CD14-positive monocyte (primary cell): Measurements from ENCODE around the gene IL22. TPM values are rescaled to one million over a fixed set of nuclear protein-coding genes. Genes with fewer than 3 reads are reported as not detected.

Experiments
- DNase-seq, 3 donors: peaks; one replicate each; pipeline ENCODE4 v3.0.0-alpha.2; 2011 to 2022
- H2AFZ ChIP-seq: 2 replicates; pipeline ENCODE4 v1.6.0; 2012; ENCODE audit warnings: mild to moderate bottlenecking, low read depth, low read length, inconsistent platforms; ENCODE audit not compliant: insufficient read depth, poor library complexity, severe bottlenecking
- H3K27ac ChIP-seq, 2 donors: 1 replicate in 1 of 2; 2 replicates in 1 of 2; pipeline ENCODE4 v1.5.1; 2012 to 2013; ENCODE audit warnings: low read length in 2 of 2, control low read depth in 1 of 2, inconsistent platforms in 1 of 2, low read depth in 1 of 2, mild to moderate bottlenecking in 1 of 2
- H3K27me3 ChIP-seq, 2 donors: one replicate each; pipeline versions ENCODE4 v1.6.0 to v1.6.1; 2011 to 2013; ENCODE audit warnings: low read length in 2 of 2; ENCODE audit not compliant: control insufficient read depth in 2 of 2, insufficient read depth in 2 of 2
- H3K36me3 ChIP-seq, 2 donors: replicated peaks in 1 of 2; 1 replicate in 1 of 2; 2 replicates in 1 of 2; pipeline versions ENCODE4 v1.5.1 to v1.6.1; 2012 to 2013; ENCODE audit warnings: low read length in 2 of 2, control low read depth in 1 of 2, inconsistent platforms in 1 of 2, mild to moderate bottlenecking in 1 of 2; ENCODE audit not compliant: insufficient read depth in 2 of 2, control insufficient read depth in 1 of 2
- H3K4me1 ChIP-seq, 2 donors: 1 replicate in 1 of 2; 2 replicates in 1 of 2; pipeline versions ENCODE4 v1.5.1 to v1.6.1; 2012 to 2013; ENCODE audit warnings: low read length in 2 of 2, control low read depth in 1 of 2, inconsistent platforms in 1 of 2, mild to moderate bottlenecking in 1 of 2, moderate library complexity in 1 of 2; ENCODE audit not compliant: insufficient read depth in 2 of 2, control insufficient read depth in 1 of 2
- H3K4me2 ChIP-seq: replicated peaks from 2 replicates; pipeline ENCODE3; 2012; ENCODE audit warnings: low read length, moderate library complexity, mild to moderate bottlenecking; ENCODE audit not compliant: poor library complexity, severe bottlenecking; ENCODE audit errors: extremely low read depth
- H3K4me3 ChIP-seq, 3 experiments: fragments of 200-600 bp in 1 of 3; sonication (generic) in 1 of 3; replicated peaks in 1 of 3; 1 replicate in 2 of 3; 2 replicates in 1 of 3; pipeline ENCODE4 v1.5.1; 2011 to 2013; ENCODE audit warnings: low read length in 3 of 3, mild to moderate bottlenecking in 3 of 3, control low read depth in 2 of 3, low read depth in 2 of 3, inconsistent platforms in 1 of 3, moderate library complexity in 1 of 3
- H3K79me2 ChIP-seq: 2 replicates; pipeline ENCODE4 v1.6.0; 2012; ENCODE audit warnings: mild to moderate bottlenecking, control low read depth, inconsistent platforms, low read length, moderate library complexity; ENCODE audit not compliant: insufficient read depth
- H3K9ac ChIP-seq: 2 replicates; pipeline ENCODE4 v1.6.0; 2017; ENCODE audit warnings: low read length, mild to moderate bottlenecking; ENCODE audit not compliant: insufficient read depth, poor library complexity, severe bottlenecking
- H3K9me3 ChIP-seq, 2 donors: replicated peaks in 1 of 2; 1 replicate in 1 of 2; 2 replicates in 1 of 2; pipeline versions ENCODE4 v1.5.1 to v1.6.1; 2012 to 2013; ENCODE audit warnings: low read length in 2 of 2, control low read depth in 1 of 2; ENCODE audit not compliant: control insufficient read depth in 1 of 2, insufficient read depth in 1 of 2
- H4K20me1 ChIP-seq: 2 replicates; pipeline ENCODE4 v1.6.0; 2012; ENCODE audit warnings: mild to moderate bottlenecking, low read length, control low read depth, moderate library complexity; ENCODE audit not compliant: insufficient read depth
- H3K27ac Mint-ChIP-seq, 7 donors: one replicate each; pipeline ENCODE4 v1.8.0; 2020; ENCODE audit warnings: mild to moderate bottlenecking in 7 of 7, mixed read lengths in 7 of 7, moderate library complexity in 6 of 7, inconsistent platforms in 2 of 7
- H3K27me3 Mint-ChIP-seq, 3 donors: one replicate each; pipeline ENCODE4 v1.8.0; 2021 to 2022; ENCODE audit warnings: low read depth in 3 of 3, mild to moderate bottlenecking in 3 of 3, mixed read lengths in 3 of 3, moderate library complexity in 3 of 3, inconsistent platforms in 1 of 3
- H3K36me3 Mint-ChIP-seq, 2 donors: one replicate each; pipeline ENCODE4 v1.8.0; 2020; ENCODE audit warnings: mixed read lengths in 2 of 2, inconsistent platforms in 1 of 2, mild to moderate bottlenecking in 1 of 2
- H3K4me1 Mint-ChIP-seq: one replicate; pipeline ENCODE4 v1.8.0; 2020; ENCODE audit warnings: mild to moderate bottlenecking, mixed read lengths
- H3K4me3 Mint-ChIP-seq, 2 donors: one replicate each; pipeline ENCODE4 v1.8.0; 2020; ENCODE audit warnings: mild to moderate bottlenecking in 2 of 2, mixed read lengths in 2 of 2, moderate library complexity in 1 of 2
- H3K9me3 Mint-ChIP-seq, 7 donors: one replicate each; pipeline ENCODE4 v1.8.0; 2020 to 2022; ENCODE audit warnings: mixed read lengths in 7 of 7, mild to moderate bottlenecking in 6 of 7, moderate library complexity in 6 of 7, inconsistent platforms in 2 of 7
- WGBS: methylation state at CpG from one replicate; pipeline ENCODE4 v1.1.5; 2013; ENCODE audit warnings: missing lambda C conversion rate; ENCODE audit not compliant: insufficient coverage; 5-methylcytosine and 5-hydroxymethylcytosine counted together
- intact Hi-C, 2 donors: fragments of 100-400 bp; cut with micrococcal nuclease; formaldehyde crosslinking; loops; one replicate each; pipeline versions ENCODE4 v1.15.0 to v1.15.1; 2023
- polyA plus RNA-seq, 3 donors: library from polyadenylated mRNA; depleted of rRNA in 1 of 3; unstranded in 2 of 3; stranded (reverse) in 1 of 3; fragments of 300-500 nt in 2 of 3; fragments of >200 nt in 1 of 3; fragmentation: Illumina TruSeq in 2 of 3; gene quantifications; 1 replicate in 2 of 3; 2 replicates in 1 of 3; pipeline ENCODE4 v1.2.3, GENCODE V29; 2012 to 2021
- TF ChIP-seq, protein P1 (sequence below): fragments of 200-600 bp; IDR thresholded peaks from one replicate; pipeline ENCODE4 v1.8.0; 2022; ENCODE audit warnings: antibody characterized with exemption, mild to moderate bottlenecking

The IL22 gene
- polyA plus RNA-seq, 3 donors, result not detected

DNA sequence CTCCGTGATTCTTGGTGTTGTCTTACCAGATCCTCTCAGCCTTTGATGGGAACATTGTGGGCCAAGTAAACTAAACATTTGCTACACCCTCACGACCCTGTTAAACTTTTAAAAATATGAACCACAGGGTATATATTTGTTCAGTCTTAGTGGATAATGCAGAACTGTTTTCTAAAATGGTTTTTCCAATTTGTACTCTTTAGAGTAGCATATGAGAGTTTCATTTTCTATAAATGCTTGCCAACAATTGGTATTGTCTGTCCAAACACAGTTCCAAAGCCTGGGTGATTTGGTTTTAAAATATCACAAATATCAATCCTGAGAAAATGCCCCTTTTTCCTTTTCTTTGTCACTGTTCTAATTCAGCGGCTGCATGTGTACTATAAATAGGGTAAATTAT, 6.7 kb upstream of the IL22 start:
- intact Hi-C loops, result no loop called here
- H3K9me3 ChIP-seq, result no peaks in the 10 kb centered on the region
- no peak overlapping the region for H3K4me2 ChIP-seq
- H3K27me3 ChIP-seq, result no peaks in the 10 kb centered on the region
- DNase-seq, result no peak
- WGBS, result 100% methylated on average over 1 of the region's 3 CpGs
- H3K4me1 ChIP-seq, result peaks cover 0 to 5% of the 10 kb centered on the region in 2 donors
- Mint-ChIP-seq H3K27me3 (peaks cover 3 to 4% (median 3%) of the 10 kb centered on the region in 3 donors), H3K9me3 (peaks cover 0 to 2% (median 0%) of the 10 kb centered on the region in 7 donors), H3K4me3 (no peak overlapping the region), H3K4me1 (peaks cover 8% of the 10 kb centered on the region), H3K27ac (no peak overlapping the region), H3K36me3 (no peaks in the 10 kb centered on the region)
- H3K36me3 ChIP-seq, result no peaks in the 10 kb centered on the region
- no peak overlapping the region for H2AFZ ChIP-seq
- no peak overlapping the region for H3K27ac ChIP-seq
- no peak overlapping the region for H3K4me3 ChIP-seq
- no peaks in the 10 kb centered on the region for H3K79me2 ChIP-seq
- no peak overlapping the region for H3K9ac ChIP-seq
- H4K20me1 ChIP-seq, result no peaks in the 10 kb centered on the region
- TF ChIP-seq, protein P1, sequence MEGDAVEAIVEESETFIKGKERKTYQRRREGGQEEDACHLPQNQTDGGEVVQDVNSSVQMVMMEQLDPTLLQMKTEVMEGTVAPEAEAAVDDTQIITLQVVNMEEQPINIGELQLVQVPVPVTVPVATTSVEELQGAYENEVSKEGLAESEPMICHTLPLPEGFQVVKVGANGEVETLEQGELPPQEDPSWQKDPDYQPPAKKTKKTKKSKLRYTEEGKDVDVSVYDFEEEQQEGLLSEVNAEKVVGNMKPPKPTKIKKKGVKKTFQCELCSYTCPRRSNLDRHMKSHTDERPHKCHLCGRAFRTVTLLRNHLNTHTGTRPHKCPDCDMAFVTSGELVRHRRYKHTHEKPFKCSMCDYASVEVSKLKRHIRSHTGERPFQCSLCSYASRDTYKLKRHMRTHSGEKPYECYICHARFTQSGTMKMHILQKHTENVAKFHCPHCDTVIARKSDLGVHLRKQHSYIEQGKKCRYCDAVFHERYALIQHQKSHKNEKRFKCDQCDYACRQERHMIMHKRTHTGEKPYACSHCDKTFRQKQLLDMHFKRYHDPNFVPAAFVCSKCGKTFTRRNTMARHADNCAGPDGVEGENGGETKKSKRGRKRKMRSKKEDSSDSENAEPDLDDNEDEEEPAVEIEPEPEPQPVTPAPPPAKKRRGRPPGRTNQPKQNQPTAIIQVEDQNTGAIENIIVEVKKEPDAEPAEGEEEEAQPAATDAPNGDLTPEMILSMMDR, result no peak

DNA sequence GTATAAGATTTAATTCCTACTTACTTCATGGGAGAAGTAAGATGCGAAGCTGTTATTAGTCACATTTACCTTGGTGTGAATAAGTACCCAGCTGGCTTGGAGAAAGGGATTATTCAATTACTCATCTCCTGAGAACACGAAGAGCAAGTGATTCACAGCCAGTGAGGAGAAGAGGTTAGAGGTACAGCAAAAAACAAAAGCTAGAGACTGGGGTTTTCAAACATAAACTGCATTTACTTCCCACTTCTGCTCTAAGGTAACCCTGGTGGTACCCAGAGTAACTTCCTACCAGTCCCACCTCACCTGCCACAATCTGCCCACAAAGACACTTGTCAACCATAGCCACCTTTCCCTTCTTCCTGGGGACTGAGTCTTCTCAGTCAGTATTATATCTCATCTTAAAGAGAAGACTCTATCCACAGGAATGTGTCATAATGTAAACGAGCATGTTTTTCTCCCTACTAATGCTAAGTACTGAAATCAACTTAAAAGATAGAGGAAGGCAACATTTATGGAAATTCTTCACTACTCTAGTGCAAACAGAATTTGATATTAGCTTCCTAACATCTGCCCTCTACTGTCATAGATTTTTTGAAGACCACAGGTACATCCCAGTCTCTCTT, 6.0 kb upstream of the IL22 start:
- no peaks in the 10 kb centered on the region for H3K79me2 ChIP-seq
- peaks cover 4% of the 10 kb centered on the region for H3K4me1 Mint-ChIP-seq
- no peaks in the 10 kb centered on the region for H3K36me3 Mint-ChIP-seq
- H3K4me3 Mint-ChIP-seq, result no peak overlapping the region
- no peaks in the 10 kb centered on the region for H3K36me3 ChIP-seq
- no peaks in the 10 kb centered on the region for H4K20me1 ChIP-seq
- no peak overlapping the region for H3K27ac ChIP-seq
- H3K27me3 Mint-ChIP-seq, result peaks cover 3 to 5% (median 4%) of the 10 kb centered on the region in 3 donors
- H2AFZ ChIP-seq, result no peak overlapping the region
- H3K9me3 ChIP-seq, result no peaks in the 10 kb centered on the region
- no peak overlapping the region for H3K4me3 ChIP-seq
- H3K27me3 ChIP-seq, result no peaks in the 10 kb centered on the region
- H3K27ac Mint-ChIP-seq, result no peak overlapping the region
- TF ChIP-seq, protein P1, result no peak
- intact Hi-C loops, result no loop called here
- peaks cover 0 to 2% (median 0%) of the 10 kb centered on the region in 7 donors for H3K9me3 Mint-ChIP-seq
- WGBS, result no CpG with 5 or more reads among the region's 3 CpGs
- DNase-seq, result no peak
- no peak overlapping the region for H3K4me2 ChIP-seq
- H3K9ac ChIP-seq, result no peak overlapping the region
- H3K4me1 ChIP-seq, result peaks cover 0 to 5% of the 10 kb centered on the region in 2 donors
